GM19023 (cell line): ENCODE measurements around the gene VANGL2.
"Not testable (repeated sequence)": the region's sequence is repeated elsewhere in the genome, so short reads cannot be mapped to it uniquely, and the experiment has no call there.

Experiments used
- ATAC-seq: cut with Tn5 transposase; IDR thresholded peaks from one replicate; pipeline ENCODE4 v1.9.1; 2021; ENCODE audit warnings: mild to moderate bottlenecking, moderate library complexity; ENCODE audit not compliant: unreplicated experiment

The VANGL2 gene

GRCh38 chr1:160369087-160369486, 31.3 kb upstream of the VANGL2 start:
- no peak for ATAC-seq

- ATAC-seq, result no peak
Observed at GRCh38 chr1:160370561-160371345, 29.6 kb upstream of the VANGL2 start.

GRCh38 chr1:160371346-160371631, 29.1 kb upstream of the VANGL2 start:
- no peak for ATAC-seq

DNA sequence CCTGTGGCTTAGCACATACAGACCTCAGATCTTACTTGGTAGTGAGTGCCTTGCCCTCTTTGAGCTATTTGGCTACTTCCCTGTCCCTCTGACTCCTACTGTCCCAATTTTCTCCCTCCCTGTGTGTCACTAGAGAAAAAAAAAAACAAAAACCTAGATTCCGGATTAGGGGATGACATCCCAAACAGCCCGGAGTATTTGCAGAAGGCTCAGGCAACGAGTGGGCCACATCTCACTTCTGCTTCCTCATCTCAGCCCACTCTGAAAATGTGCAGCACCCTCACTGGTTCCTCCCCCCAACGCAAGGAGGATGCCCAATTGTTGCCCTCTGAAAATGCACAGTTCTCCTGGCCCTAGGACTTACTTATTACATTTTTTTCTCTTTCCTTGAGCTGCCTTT, 28.6 kb upstream of the VANGL2 start:
- no peak for ATAC-seq

GRCh38 chr1:160373696-160374095, 26.7 kb upstream of the VANGL2 start:
- no peak for ATAC-seq

- no peak for ATAC-seq
Observed at GRCh38 chr1:160374306-160375110, 25.9 kb upstream of the VANGL2 start.

DNA sequence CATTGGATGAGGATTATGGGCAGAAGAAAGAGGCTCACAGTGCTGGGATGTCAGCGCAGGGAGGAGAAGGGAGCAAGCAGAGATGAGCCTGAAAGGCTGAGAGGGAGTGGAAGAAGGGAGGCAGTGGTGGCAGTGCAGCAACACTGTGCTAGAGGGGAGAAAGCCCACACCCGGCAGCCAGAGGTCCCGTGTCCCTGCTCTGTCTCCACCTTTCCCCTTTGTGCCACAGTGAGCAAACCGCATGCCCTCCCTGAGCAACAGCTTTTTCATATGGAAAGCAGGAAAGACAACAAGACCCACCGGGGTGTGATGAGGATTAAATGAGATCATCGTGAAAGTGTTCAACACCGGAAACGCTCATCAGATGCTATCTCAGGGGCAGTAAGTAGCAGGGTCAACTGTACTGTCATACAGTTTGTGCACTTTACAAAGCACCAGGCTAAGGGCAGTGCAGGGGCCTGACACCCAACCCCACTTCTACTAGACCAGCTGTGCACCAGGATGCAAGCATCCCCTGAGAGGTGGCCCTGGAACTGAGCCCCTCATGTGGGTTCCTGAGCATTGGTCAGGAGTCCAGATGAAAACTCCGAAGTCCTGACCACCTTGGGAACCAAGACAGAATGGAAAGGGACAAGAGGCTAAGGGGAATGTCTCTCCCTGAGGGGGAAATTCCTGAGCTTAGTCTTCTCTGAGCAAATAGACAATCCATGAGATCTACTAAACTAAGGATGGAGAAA, 24.4 kb upstream of the VANGL2 start:
- ATAC-seq, result no peak

- ATAC-seq, result no peak
Observed at GRCh38 chr1:160376525-160377131, 23.7 kb upstream of the VANGL2 start.

DNA sequence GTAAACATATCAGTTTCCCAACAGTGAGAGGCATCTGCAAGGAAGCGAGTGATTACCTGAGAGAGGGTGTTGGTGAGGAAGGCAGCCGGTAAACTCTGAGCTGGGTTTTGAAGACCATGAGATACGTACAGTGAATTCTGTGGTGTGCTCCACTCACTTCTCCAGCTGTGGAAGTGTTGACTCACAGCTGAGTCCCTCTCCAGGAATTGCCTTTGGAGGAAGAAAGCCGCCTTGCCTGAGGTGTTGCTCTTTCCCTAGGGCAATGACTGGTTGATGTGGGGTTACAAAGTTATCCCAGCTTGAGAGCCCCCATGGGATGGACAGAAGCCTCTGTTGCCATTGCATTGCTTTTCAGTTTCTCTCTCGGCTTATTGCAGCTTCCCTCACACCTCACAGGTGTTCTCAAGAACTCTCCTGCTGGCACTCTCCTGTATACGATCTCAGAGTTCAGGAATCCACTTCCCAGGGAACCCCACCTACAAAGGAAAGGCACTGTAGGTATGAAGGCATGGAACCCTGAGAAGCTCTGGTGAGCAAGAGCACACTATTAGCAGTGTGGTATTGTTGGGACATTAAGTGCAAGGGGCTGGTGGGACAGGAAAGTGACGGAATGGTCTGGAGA, 22.7 kb upstream of the VANGL2 start:
- no peak for ATAC-seq

- not testable (repeated sequence) for ATAC-seq
Observed at GRCh38 chr1:160384812-160385211, 15.6 kb upstream of the VANGL2 start.

GRCh38 chr1:160388406-160388805, 12.0 kb upstream of the VANGL2 start:
- not testable (repeated sequence) for ATAC-seq

DNA sequence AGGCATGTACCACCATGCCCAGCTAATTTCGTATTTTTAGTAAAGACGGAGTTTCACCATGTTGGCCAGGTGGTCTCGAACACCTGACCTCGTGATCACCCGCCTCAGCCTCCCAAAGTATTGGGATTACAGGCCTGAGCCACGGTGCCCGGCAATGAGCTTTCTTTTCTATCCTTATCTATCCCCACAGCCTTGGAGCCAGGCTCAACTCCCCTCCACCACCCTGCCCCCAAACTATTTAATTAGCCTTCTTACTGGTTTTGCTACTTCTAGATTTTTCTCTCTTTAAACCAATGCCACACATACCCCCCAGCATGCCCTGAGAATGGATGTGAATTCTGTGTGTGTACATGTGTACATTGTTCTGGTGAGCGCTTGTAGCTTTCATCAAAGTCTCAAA, 5.7 kb upstream of the VANGL2 start:
- ATAC-seq, result no peak

- ATAC-seq, result no peak
Observed at GRCh38 chr1:160397651-160398050, 2.7 kb upstream of the VANGL2 start.

GRCh38 chr1:160398823-160399222, 1.5 kb upstream of the VANGL2 start:
- no peak for ATAC-seq

GRCh38 chr1:160399544-160400222, 681 bp upstream of the VANGL2 start:
- no peak for ATAC-seq

- no peak for ATAC-seq
Observed at GRCh38 chr1:160400646-160401486, 502 bp downstream of the VANGL2 start.

GRCh38 chr1:160401487-160401805, 1.1 kb downstream of the VANGL2 start:
- ATAC-seq, result no peak

DNA sequence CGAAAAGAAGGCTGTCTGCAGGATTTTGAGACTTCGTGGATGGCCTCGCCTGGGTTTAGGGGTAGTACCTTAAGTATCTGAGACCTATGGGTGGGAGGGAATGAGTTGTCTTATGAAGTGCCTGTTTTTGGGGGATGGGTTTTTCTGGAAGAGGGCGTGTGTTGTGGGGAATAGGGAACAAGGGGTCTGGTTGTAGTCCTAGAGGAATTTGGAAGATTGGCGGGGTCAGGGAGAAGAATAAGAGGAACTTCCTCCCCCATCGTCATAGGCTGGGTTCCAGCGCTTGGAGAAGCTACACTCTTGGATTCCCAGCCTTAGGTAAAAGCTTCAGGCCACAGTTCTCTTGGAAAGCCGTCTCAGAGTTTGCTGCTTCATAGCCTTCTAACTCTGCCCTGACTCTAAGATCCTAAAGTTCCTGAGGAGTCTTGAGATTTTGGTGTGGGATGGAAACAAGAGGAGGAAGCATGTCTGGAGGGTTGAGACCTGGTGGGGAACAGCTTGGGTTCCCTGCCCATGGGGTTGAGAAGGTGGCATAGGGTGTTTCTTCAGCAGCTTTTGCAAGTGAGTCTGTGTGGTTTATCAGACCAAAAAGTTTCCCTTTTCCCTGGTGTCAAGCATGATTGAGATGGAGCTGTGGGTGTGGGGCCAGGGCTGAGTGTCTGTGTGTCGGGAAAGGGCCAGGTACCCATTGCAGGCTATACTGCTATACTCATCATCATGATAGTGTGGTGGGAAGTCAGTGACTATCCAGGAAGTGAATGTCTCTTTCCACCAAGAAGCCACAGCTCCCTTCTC, 1.8 kb downstream of the VANGL2 start:
- ATAC-seq, result no peak

- no peak for ATAC-seq
Observed at GRCh38 chr1:160403244-160403643, 2.9 kb downstream of the VANGL2 start.
